HepG2 (cell line): ENCODE results near the gene IL1RAPL2. TPM values are rescaled to one million over a fixed set of nuclear protein-coding genes. Genes with fewer than 3 reads are reported as not detected.
A peak's percentile ranks its signal among the peaks of the same experiment; 100 is the strongest.

Source experiments
- ASH2L ChIP-seq: fragments of 300-600, 200-600 bp; sonication (generic); IDR thresholded peaks from 2 replicates; pipeline ENCODE4 v1.7.0; 2017; ENCODE audit warnings: low read depth, mild to moderate bottlenecking, moderate library complexity, mixed read lengths, low read length; ENCODE audit not compliant: insufficient read length
- BRCA1 ChIP-seq: sonication (generic); formaldehyde crosslinking; IDR thresholded peaks from 2 replicates; pipeline ENCODE4 v1.4.0; 2020; ENCODE audit warnings: missing genetic modification reagents
- CBX2 ChIP-seq, 2 experiments: fragments of 200-600 bp in 1 of 2; sonication (generic); formaldehyde crosslinking in 1 of 2; IDR thresholded peaks; 2 replicates each; pipeline versions ENCODE4 v1.7.0 to v1.8.1; 2018 to 2022; ENCODE audit warnings: low read depth in 2 of 2, low read length in 1 of 2, mild to moderate bottlenecking in 1 of 2, missing genetic modification reagents in 1 of 2
- FOXA3 ChIP-seq: IDR thresholded peaks from 2 replicates; pipeline ENCODE4 v1.6.1; 2016; ENCODE audit warnings: missing genetic modification reagents, missing compliant biosample characterization
- FOXM1 ChIP-seq: sonication (generic); formaldehyde crosslinking; IDR thresholded peaks from 2 replicates; pipeline ENCODE4 v1.5.0; 2020; ENCODE audit warnings: missing genetic modification reagents
- HOXA9 ChIP-seq: sonication (generic); formaldehyde crosslinking; IDR thresholded peaks from 2 replicates; pipeline ENCODE4 v1.8.1; 2022; ENCODE audit warnings: missing genetic modification reagents, mild to moderate bottlenecking, moderate library complexity, borderline replicate concordance
- JDP2 ChIP-seq: sonication (generic); formaldehyde crosslinking; IDR thresholded peaks from 2 replicates; pipeline ENCODE4 v1.8.1; 2022; ENCODE audit warnings: missing genetic modification reagents, borderline replicate concordance
- MXD4 ChIP-seq: IDR thresholded peaks from 2 replicates; pipeline ENCODE4 v1.6.1; 2016; ENCODE audit warnings: mild to moderate bottlenecking, missing biosample characterization, missing genetic modification reagents
- NR2C2 ChIP-seq: sonication (generic); formaldehyde crosslinking; IDR thresholded peaks from 2 replicates; pipeline ENCODE4 v1.4.0; 2020; ENCODE audit warnings: missing genetic modification reagents, mild to moderate bottlenecking, moderate library complexity, borderline replicate concordance
- NR2F2 ChIP-seq: IDR thresholded peaks from 2 replicates; pipeline ENCODE4 v1.6.1; 2012; ENCODE audit warnings: low read depth, inconsistent platforms, borderline replicate concordance
- SIX4 ChIP-seq: sonication (generic); formaldehyde crosslinking; IDR thresholded peaks from 2 replicates; pipeline ENCODE4 v1.4.0; 2020; ENCODE audit warnings: missing genetic modification reagents
- SMC3 ChIP-seq: IDR thresholded peaks from 2 replicates; pipeline ENCODE4 v1.6.1; 2011; ENCODE audit warnings: low read length, improper control_type of control experiment
- THAP11 ChIP-seq: IDR thresholded peaks from 2 replicates; pipeline ENCODE4 v1.6.1; 2016; ENCODE audit warnings: missing biosample characterization, missing genetic modification reagents
- THAP9 ChIP-seq: sonication (generic); formaldehyde crosslinking; IDR thresholded peaks from 2 replicates; pipeline ENCODE4; 2020; ENCODE audit warnings: missing genetic modification reagents, mild to moderate bottlenecking, borderline replicate concordance
- ZNF121 ChIP-seq: sonication (generic); formaldehyde crosslinking; IDR thresholded peaks from 2 replicates; pipeline ENCODE4 v1.5.0; 2020; ENCODE audit warnings: mild to moderate bottlenecking, missing genetic modification reagents
- ZNF235 ChIP-seq: sonication (generic); formaldehyde crosslinking; IDR thresholded peaks from 2 replicates; pipeline ENCODE4 v1.8.1; 2023; ENCODE audit warnings: mild to moderate bottlenecking, missing genetic modification reagents, borderline replicate concordance
- ZNF33A ChIP-seq: sonication (generic); formaldehyde crosslinking; IDR thresholded peaks from 2 replicates; pipeline ENCODE4 v1.5.1; 2020; ENCODE audit warnings: missing genetic modification reagents, mild to moderate bottlenecking, moderate library complexity, borderline replicate concordance
- ZNF382 ChIP-seq: sonication (generic); formaldehyde crosslinking; IDR thresholded peaks from 2 replicates; pipeline ENCODE4 v1.5.0; 2020; ENCODE audit warnings: missing genetic modification reagents, mild to moderate bottlenecking, borderline replicate concordance
- ZNF460 ChIP-seq: sonication (generic); formaldehyde crosslinking; IDR thresholded peaks from 2 replicates; pipeline ENCODE4 v1.5.1; 2020; ENCODE audit warnings: missing genetic modification reagents, mild to moderate bottlenecking, borderline replicate concordance
- ZNF576 ChIP-seq: sonication (generic); formaldehyde crosslinking; IDR thresholded peaks from 2 replicates; pipeline ENCODE4 v1.4.0; 2020; ENCODE audit warnings: mild to moderate bottlenecking, missing genetic modification reagents
- ZNF639 ChIP-seq: conservative IDR thresholded peaks from 2 replicates; pipeline ENCODE4 v1.6.1; 2018; ENCODE audit warnings: missing genetic modification reagents
- ZNF670 ChIP-seq: sonication (generic); formaldehyde crosslinking; IDR thresholded peaks from 2 replicates; pipeline ENCODE4 v1.8.0; 2022; ENCODE audit warnings: mild to moderate bottlenecking, missing genetic modification reagents, borderline replicate concordance
- ZNF800 ChIP-seq: sonication (generic); formaldehyde crosslinking; IDR thresholded peaks from 2 replicates; pipeline ENCODE4 v1.4.0; 2020; ENCODE audit warnings: missing genetic modification reagents
- ZNF891 ChIP-seq: sonication (generic); formaldehyde crosslinking; IDR thresholded peaks from 2 replicates; pipeline ENCODE4 v1.5.0; 2020; ENCODE audit warnings: mild to moderate bottlenecking, missing genetic modification reagents
- polyA plus RNA-seq, 8 experiments: library from polyadenylated mRNA; depleted of rRNA in 3 of 8; stranded (reverse) in 7 of 8; unstranded in 1 of 8; fragments of >200 nt; fragmentation: Illumina TruSeq in 4 of 8; extraction: Trizol in 4 of 8; gene quantifications; 2 replicates each; pipeline versions ENCODE4 v1.2.1 to v1.2.3, GENCODE V29; 2011 to 2016; ENCODE audit warnings: low read depth in 4 of 8, missing spikeins in 1 of 8, mixed read lengths in 1 of 8; ENCODE audit not compliant: insufficient read depth in 1 of 8
- total RNA-seq, 5 experiments: library from RNA; depleted of rRNA; stranded (reverse); fragments of >200 nt; fragmentation: Illumina TruSeq; extraction: Trizol; gene quantifications; 2 replicates each; pipeline ENCODE4 v1.2.3, GENCODE V29; 2016; ENCODE audit warnings: low read depth in 1 of 5

The IL1RAPL2 gene
- total and polyA plus RNA-seq, 2 of the 13 experiments (the other 11 are each of a cell fraction or from before 2014, with no cell fraction given): not detected

GRCh38 chrX:104922206-104922621 lies 356.2 kb downstream of the IL1RAPL2 start (continued):
- TF ChIP-seq THAP9 (CRISPR knock-in tag): no peak
- TF ChIP-seq ZNF576 (CRISPR knock-in tag): no peak
- no peak for TF ChIP-seq ZNF670 (CRISPR knock-in tag)
- TF ChIP-seq ZNF235 (CRISPR knock-in tag): no peak
- TF ChIP-seq JDP2 (CRISPR knock-in tag): no peak
- TF ChIP-seq MXD4 (CRISPR knock-in tag): no peak
- no peak for TF ChIP-seq NR2C2 (CRISPR knock-in tag)
- TF ChIP-seq ZNF460 (CRISPR knock-in tag): no peak
- TF ChIP-seq ZNF121 (CRISPR knock-in tag): no peak
- no peak for TF ChIP-seq THAP11 (CRISPR knock-in tag)
- no peak for TF ChIP-seq ZNF800 (CRISPR knock-in tag)
- TF ChIP-seq SIX4 (CRISPR knock-in tag): no peak
- TF ChIP-seq HOXA9 (CRISPR knock-in tag): no peak
- TF ChIP-seq FOXM1 (CRISPR knock-in tag): no peak
- no peak for TF ChIP-seq ZNF33A
- no peak for TF ChIP-seq ZNF382 (CRISPR knock-in tag)
- TF ChIP-seq NR2F2: no peak
- TF ChIP-seq ZNF891 (CRISPR knock-in tag): no peak
- TF ChIP-seq CBX2 (IDR thresholded peaks at IDR 0.05; ENCODE audit: low read depth, low read length): no peak
- no peak for TF ChIP-seq CBX2 (CRISPR knock-in tag; IDR thresholded peaks at IDR 0.05; ENCODE audit: low read depth)
- no peak for TF ChIP-seq ASH2L
- no peak for TF ChIP-seq ZNF639 (CRISPR knock-in tag)
- no peak for TF ChIP-seq FOXA3 (CRISPR knock-in tag)
- TF ChIP-seq SMC3: peak; percentile 46; the same call in 1 of the 2 replicates
- no peak for TF ChIP-seq BRCA1 (CRISPR knock-in tag)
